ENCODE results near the gene HMBS. TPM values are rescaled to one million over a fixed set of nuclear protein-coding genes. Genes with fewer than 3 reads are reported as not detected.

HMBS gene
- total and polyA plus RNA-seq, 2 experiments from 2014 or later: 10.9 to 37.7 TPM

DNA sequence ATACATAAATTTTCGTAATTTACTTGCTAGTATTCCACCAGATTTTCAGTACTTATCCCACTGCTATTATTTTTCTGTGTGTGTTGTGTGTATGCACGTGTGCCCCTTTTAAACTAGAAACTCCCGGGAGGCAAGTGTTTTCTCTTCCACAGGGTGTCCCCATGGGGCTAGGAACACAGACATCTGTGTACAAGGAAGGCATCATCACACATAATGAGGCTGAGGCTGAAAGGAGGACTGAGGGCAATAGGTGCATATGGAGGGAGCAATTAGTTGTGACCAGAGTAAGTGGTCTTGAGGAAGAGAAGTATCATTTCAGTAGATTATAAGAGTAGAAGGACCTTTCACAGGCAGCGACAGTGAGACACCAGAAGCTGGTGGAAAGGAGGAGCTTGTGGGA, 19.1 kb downstream of the HMBS start:
- Histone ChIP-seq H3K27ac (peak overlapping the region; percentile 97), H3K79me2 (peaks cover 27% of the 10 kb centered on the region), H3K27me3 (no peaks in the 10 kb centered on the region), H3K36me3 (replicated peaks; ENCODE audit: insufficient read depth, low read depth) (no peaks in the 10 kb centered on the region), H3K4me1 (ENCODE audit: insufficient read depth) (peaks cover 28% of the 10 kb centered on the region), H2AFZ (no peak overlapping the region), H3K9me2 (replicated peaks; ENCODE audit: insufficient read depth) (no peaks in the 10 kb centered on the region), H4K20me1 (ENCODE audit: insufficient read depth, poor library complexity, severe bottlenecking) (no peaks in the 10 kb centered on the region), H3K4me2 (no peak overlapping the region), H3K4me3 (no peak overlapping the region), H3K9me3 (ENCODE audit: low read depth) (no peaks in the 10 kb centered on the region)
- DNase-seq (ENCODE audit: low spot score): no peak
- 68% methylated on average over 4 of the region's 4 CpGs for WGBS (ENCODE audit: low lambda C conversion rate, missing lambda C conversion rate)
- TF ChIP-seq EZH2 (IDR thresholded peaks at IDR 0.05; ENCODE audit: borderline replicate concordance) (no peak), CTCF (IDR thresholded peaks at IDR 0.05; ENCODE audit: poor library complexity) (no peak), EZH2phosphoT487 (IDR thresholded peaks at IDR 0.05; ENCODE audit: low read depth, severe bottlenecking, unreplicated experiment) (no peak)

DNA sequence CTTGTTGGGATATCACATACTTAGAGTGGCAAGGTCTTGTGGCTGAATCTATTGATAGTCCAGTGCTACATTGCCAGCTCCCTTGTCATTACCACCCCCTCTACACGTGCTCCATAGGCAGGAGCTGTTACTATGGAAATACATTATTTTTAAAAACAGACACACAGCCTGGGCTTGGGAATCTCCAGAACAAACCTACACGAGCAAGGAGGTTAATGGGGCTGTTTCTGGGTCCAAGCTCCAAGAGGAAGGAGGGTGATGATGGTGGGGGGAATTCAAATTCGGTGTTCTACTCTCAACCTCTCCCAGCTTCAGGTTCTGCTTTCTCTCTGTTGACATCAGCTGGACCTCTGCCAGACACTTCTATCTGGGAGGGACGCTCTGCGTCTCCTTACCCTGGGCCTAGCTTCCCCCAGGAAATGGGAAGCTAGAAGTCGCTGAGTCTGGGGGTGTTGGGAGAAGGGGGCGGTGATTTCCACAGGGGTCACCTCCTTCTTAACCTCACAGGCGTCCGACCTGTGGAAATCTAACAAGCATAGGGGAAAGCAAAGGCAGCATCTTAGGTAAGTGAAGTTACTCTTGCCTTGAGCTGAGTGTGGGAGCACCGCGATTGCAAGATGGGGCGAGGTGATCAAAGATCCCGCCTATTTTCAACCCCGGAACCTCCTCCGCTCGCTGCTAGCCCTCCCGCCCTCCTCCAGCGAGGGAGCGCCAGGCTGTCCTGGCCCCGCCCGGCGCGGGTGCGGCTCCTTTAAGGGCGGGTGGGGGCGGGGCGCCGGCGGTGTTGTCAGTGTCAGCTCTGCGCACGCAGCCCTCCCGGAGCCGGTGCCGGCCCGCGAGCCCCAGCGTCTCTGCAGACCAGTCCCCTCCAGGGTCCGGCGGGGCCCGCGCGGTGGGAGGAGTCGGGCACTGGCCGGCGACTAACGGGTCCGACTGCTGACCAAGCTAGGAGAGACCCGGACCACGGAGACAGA, 22.2 kb downstream of the HMBS start, which contains the start of gene C2CD2L:
C2CD2L (plus strand) TSS at position 781 of the 974 bp plus-strand sequence. CDS start 398 bp downstream, outside the sequence.
- Histone ChIP-seq H3K27me3 (no peaks in the 10 kb centered on the region), H3K9me2 (replicated peaks; ENCODE audit: insufficient read depth) (no peaks in the 10 kb centered on the region), H3K27ac (peak within 1 kb of the TSS; percentile 74), H3K4me3 (peak within 1 kb of the TSS; percentile 86), H3K9me3 (ENCODE audit: low read depth) (no peaks in the 10 kb centered on the region), H3K4me2 (peak within 1 kb of the TSS; percentile 90), H2AFZ (peak within 1 kb of the TSS; percentile 65), H4K20me1 (ENCODE audit: insufficient read depth, poor library complexity, severe bottlenecking) (no peaks in the 10 kb centered on the region), H3K36me3 (replicated peaks; ENCODE audit: insufficient read depth, low read depth) (no peaks in the 10 kb centered on the region), H3K4me1 (ENCODE audit: insufficient read depth) (peaks cover 27% of the 10 kb centered on the region), H3K79me2 (peaks cover 20% of the 10 kb centered on the region)
- 4% methylated on average over 26 of the region's 49 CpGs for whole genome bisulfite sequencing (ENCODE audit: low lambda C conversion rate, missing lambda C conversion rate)
- peak; percentile 96 for DNase-seq (ENCODE audit: low spot score)
- TF ChIP-seq EZH2 (IDR thresholded peaks at IDR 0.05; ENCODE audit: borderline replicate concordance) (no peak), EZH2phosphoT487 (IDR thresholded peaks at IDR 0.05; ENCODE audit: low read depth, severe bottlenecking, unreplicated experiment) (no peak), CTCF (IDR thresholded peaks at IDR 0.05; ENCODE audit: poor library complexity) (no peak)

DNA sequence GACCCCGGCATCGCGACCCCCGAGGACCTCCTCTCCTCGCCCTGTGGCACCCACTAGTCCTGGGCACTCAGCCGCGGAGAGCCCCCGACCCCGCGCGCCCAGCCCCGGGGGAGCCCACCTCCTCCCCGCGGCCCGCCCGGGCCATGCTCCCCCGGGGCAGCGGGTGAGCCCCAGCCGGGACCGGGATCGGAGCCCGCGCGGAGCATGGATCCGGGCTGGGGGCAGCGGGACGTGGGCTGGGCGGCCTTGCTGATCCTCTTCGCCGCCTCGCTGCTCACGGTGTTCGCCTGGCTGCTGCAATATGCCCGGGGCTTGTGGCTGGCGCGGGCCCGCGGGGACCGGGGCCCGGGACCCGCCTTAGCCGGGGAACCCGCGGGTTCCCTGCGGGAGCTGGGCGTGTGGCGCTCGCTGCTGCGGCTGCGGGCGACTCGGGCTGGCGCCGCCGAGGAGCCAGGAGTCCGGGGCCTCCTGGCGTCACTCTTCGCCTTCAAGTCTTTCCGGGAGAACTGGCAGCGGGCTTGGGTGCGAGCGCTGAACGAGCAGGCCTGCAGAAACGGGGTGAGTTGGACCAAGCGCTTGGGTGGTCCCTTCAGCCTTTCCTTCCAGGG, 23.0 kb downstream of the HMBS start:
- TF ChIP-seq CTCF (IDR thresholded peaks at IDR 0.05; ENCODE audit: poor library complexity): no peak
- no peak for TF ChIP-seq EZH2phosphoT487 (IDR thresholded peaks at IDR 0.05; ENCODE audit: low read depth, severe bottlenecking, unreplicated experiment)
- TF ChIP-seq EZH2 (IDR thresholded peaks at IDR 0.05; ENCODE audit: borderline replicate concordance): no peak
- H3K9me3 ChIP-seq (ENCODE audit: low read depth): no peaks in the 10 kb centered on the region
- H3K4me1 ChIP-seq (ENCODE audit: insufficient read depth): peaks cover 27% of the 10 kb centered on the region
- no peaks in the 10 kb centered on the region for H3K9me2 ChIP-seq (replicated peaks; ENCODE audit: insufficient read depth)
- H3K4me3 ChIP-seq: peak overlapping the region; percentile 86
- no peaks in the 10 kb centered on the region for H4K20me1 ChIP-seq (ENCODE audit: insufficient read depth, poor library complexity, severe bottlenecking)
- peak; percentile 39 for DNase-seq (ENCODE audit: low spot score)
- peaks cover 20% of the 10 kb centered on the region for H3K79me2 ChIP-seq
- H3K27me3 ChIP-seq: no peaks in the 10 kb centered on the region
- peak overlapping the region; percentile 60 for H3K27ac ChIP-seq
- no peaks in the 10 kb centered on the region for H3K36me3 ChIP-seq (replicated peaks; ENCODE audit: insufficient read depth, low read depth)
- peak overlapping the region; percentile 65 for H2AFZ ChIP-seq
- peak overlapping the region; percentile 90 for H3K4me2 ChIP-seq
- 1% methylated on average over 37 of the region's 65 CpGs for WGBS (ENCODE audit: low lambda C conversion rate, missing lambda C conversion rate)
